Caco-2 (cell line): ENCODE results near the gene CFAP53. TPM values are rescaled to one million over a fixed set of nuclear protein-coding genes. Genes with fewer than 3 reads are reported as not detected.

Source experiments
- BruUV-seq: library from RNA; stranded (reverse); fragments of 400-500 nt; replicated peaks from 2 replicates; lab custom pipeline; 2021; lab: Mats Ljungman, UMichigan
- CTCF ChIA-PET: fragments of 300-600 bp; sonication (Branson Sonifier 250); formaldehyde crosslinking; loops from one replicate; lab custom pipeline; 2022; ENCODE audit warnings: antibody characterized with exemption; lab: Charles Lee
- POLR2A ChIA-PET: fragments of 300-600 bp; sonication (Branson Sonifier 250); formaldehyde crosslinking; loops from one replicate; lab custom pipeline; 2022; ENCODE audit warnings: antibody characterized with exemption; lab: Charles Lee
- DNase-seq, 2 experiments: peaks; one replicate each; pipeline versions ENCODE4 v3.0.0 to v3.0.0-alpha.2; 2020 to 2022
- H3K27me3 ChIP-seq: replicated peaks from 2 replicates; pipeline ENCODE4 v1.6.0; 2011; ENCODE audit warnings: low read length; ENCODE audit not compliant: control insufficient read depth, insufficient read depth
- H3K36me3 ChIP-seq: 2 replicates; pipeline ENCODE4 v1.5.1; 2011; ENCODE audit warnings: low read length; ENCODE audit not compliant: control insufficient read depth, insufficient read depth
- H3K4me1 ChIP-seq: fragments of 250-450 bp; sonication (Bioruptor Pico); 2 replicates; pipeline ENCODE4 v1.5.1; 2020; ENCODE audit warnings: mild to moderate bottlenecking
- H3K4me3 ChIP-seq: 2 replicates; pipeline ENCODE4 v1.5.1; 2011; ENCODE audit warnings: low read depth, mild to moderate bottlenecking, control low read depth, low read length
- H3K9me3 ChIP-seq: fragments of 250-450 bp; sonication (Bioruptor Pico); 2 replicates; pipeline ENCODE4 v1.5.1; 2020; ENCODE audit warnings: mild to moderate bottlenecking, moderate library complexity
- H3K27ac Mint-ChIP-seq: one replicate; pipeline ENCODE4 v1.8.0; 2022; ENCODE audit warnings: mixed read lengths; ENCODE audit not compliant: unreplicated experiment
- H3K27me3 Mint-ChIP-seq: one replicate; pipeline ENCODE4 v1.8.0; 2022; ENCODE audit warnings: mixed read lengths; ENCODE audit not compliant: insufficient read depth, unreplicated experiment
- H3K36me3 Mint-ChIP-seq: one replicate; pipeline ENCODE4 v1.8.0; 2022; ENCODE audit warnings: mild to moderate bottlenecking, mixed read lengths; ENCODE audit not compliant: insufficient read depth, unreplicated experiment
- H3K4me1 Mint-ChIP-seq: one replicate; pipeline ENCODE4 v1.8.0; 2022; ENCODE audit warnings: low read depth, mixed read lengths; ENCODE audit not compliant: unreplicated experiment
- H3K4me3 Mint-ChIP-seq: one replicate; pipeline ENCODE4 v1.8.0; 2022; ENCODE audit warnings: mild to moderate bottlenecking, moderate library complexity, mixed read lengths; ENCODE audit not compliant: unreplicated experiment
- H3K9me3 Mint-ChIP-seq: one replicate; pipeline ENCODE4 v1.8.0; 2022; ENCODE audit warnings: mixed read lengths; ENCODE audit not compliant: unreplicated experiment
- intact Hi-C: fragments of 100-400 bp; cut with micrococcal nuclease; formaldehyde crosslinking; loops from one replicate; pipeline ENCODE4 v1.10.0; 2022; ENCODE audit not compliant: unreplicated experiment
- total RNA-seq: library from RNA; stranded (reverse); gene quantifications from 2 replicates; pipeline ENCODE4 v1.2.3, GENCODE V29; 2022
- TF ChIP-seq, protein P1 (sequence below), 2 experiments: fragments of 200-600 bp in 1 of 2; IDR thresholded peaks; 1 replicate in 1 of 2; 2 replicates in 1 of 2; pipeline versions ENCODE4 v1.5.1 to v1.8.0; 2011 to 2022; ENCODE audit warnings: antibody characterized with exemption in 1 of 2, control low read depth in 1 of 2, inconsistent platforms in 1 of 2, low read depth in 1 of 2, low read length in 1 of 2, mild to moderate bottlenecking in 1 of 2, moderate library complexity in 1 of 2; ENCODE audit not compliant: insufficient read depth in 1 of 2, severe bottlenecking in 1 of 2, unreplicated experiment in 1 of 2

Gene CFAP53
- total RNA-seq, 1 experiment from 2014 or later = not detected

DNA sequence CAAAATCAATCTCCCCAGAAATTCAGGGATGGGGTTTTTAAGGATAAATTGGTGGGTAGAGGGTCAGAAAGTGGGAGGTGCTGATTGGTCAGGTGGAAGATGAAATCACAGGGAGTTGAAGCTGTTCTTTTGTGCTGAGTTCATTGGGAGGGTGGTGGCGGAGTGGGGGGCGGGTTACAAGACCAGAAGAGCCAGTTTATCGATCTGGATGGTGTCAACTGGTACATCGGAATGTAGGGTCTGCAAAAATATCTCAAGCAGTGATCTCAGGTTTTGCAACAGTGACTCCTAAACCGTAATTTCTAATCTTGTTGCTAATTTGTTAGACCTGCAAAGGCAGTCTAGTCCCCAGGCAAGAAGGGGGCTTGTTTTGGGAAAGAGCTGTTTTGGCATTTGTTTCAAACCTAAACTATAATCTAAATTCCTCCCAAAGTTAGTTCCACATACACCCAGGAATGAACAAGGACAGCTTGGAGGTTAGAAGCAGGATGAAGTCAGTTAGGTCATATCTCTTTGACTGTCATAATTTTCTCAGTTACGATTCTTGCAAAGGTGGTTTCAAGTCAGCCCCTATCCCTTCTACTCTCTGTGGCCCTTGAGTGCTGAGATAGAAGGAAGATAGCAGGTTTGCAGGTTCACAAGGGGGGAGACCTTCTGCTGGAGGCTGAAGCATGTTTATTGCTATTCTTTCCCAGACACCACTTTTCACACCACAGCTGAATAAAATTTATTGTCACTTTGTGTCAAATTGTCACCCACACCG lies 33.5 kb upstream of the CFAP53 start:
- no peaks in the 10 kb centered on the region for H3K9me3 ChIP-seq
- no peaks in the 10 kb centered on the region for H3K27me3 ChIP-seq
- peaks cover 3% of the 10 kb centered on the region for H3K27me3 Mint-ChIP-seq
- H3K36me3 Mint-ChIP-seq = no peaks in the 10 kb centered on the region
- H3K4me3 ChIP-seq = no peak overlapping the region
- no peaks in the 10 kb centered on the region for H3K4me1 ChIP-seq
- TF ChIP-seq, protein P1, sequence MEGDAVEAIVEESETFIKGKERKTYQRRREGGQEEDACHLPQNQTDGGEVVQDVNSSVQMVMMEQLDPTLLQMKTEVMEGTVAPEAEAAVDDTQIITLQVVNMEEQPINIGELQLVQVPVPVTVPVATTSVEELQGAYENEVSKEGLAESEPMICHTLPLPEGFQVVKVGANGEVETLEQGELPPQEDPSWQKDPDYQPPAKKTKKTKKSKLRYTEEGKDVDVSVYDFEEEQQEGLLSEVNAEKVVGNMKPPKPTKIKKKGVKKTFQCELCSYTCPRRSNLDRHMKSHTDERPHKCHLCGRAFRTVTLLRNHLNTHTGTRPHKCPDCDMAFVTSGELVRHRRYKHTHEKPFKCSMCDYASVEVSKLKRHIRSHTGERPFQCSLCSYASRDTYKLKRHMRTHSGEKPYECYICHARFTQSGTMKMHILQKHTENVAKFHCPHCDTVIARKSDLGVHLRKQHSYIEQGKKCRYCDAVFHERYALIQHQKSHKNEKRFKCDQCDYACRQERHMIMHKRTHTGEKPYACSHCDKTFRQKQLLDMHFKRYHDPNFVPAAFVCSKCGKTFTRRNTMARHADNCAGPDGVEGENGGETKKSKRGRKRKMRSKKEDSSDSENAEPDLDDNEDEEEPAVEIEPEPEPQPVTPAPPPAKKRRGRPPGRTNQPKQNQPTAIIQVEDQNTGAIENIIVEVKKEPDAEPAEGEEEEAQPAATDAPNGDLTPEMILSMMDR (IDR thresholded peaks at IDR 0.05; ENCODE audit: insufficient read depth in 1 of 2, low read depth in 1 of 2, low read length in 1 of 2, severe bottlenecking in 1 of 2, unreplicated experiment in 1 of 2) = no peak
- DNase-seq = no peak
- ChIA-PET POLR2A (no interaction called here), CTCF (interaction anchor here (0.7 kb wide), 1 partner anchor 35 kb away, joined by 3 read pairs; no protein-coding TSS in a partner anchor)
- H3K36me3 ChIP-seq = no peaks in the 10 kb centered on the region
- no peaks in the 10 kb centered on the region for H3K4me1 Mint-ChIP-seq
- intact Hi-C loops = no loop called here
- no peaks in the 10 kb centered on the region for H3K9me3 Mint-ChIP-seq
- no peak overlapping the region for H3K27ac Mint-ChIP-seq
- H3K4me3 Mint-ChIP-seq = no peak overlapping the region
- BruUV-seq = no TSS peak

DNA sequence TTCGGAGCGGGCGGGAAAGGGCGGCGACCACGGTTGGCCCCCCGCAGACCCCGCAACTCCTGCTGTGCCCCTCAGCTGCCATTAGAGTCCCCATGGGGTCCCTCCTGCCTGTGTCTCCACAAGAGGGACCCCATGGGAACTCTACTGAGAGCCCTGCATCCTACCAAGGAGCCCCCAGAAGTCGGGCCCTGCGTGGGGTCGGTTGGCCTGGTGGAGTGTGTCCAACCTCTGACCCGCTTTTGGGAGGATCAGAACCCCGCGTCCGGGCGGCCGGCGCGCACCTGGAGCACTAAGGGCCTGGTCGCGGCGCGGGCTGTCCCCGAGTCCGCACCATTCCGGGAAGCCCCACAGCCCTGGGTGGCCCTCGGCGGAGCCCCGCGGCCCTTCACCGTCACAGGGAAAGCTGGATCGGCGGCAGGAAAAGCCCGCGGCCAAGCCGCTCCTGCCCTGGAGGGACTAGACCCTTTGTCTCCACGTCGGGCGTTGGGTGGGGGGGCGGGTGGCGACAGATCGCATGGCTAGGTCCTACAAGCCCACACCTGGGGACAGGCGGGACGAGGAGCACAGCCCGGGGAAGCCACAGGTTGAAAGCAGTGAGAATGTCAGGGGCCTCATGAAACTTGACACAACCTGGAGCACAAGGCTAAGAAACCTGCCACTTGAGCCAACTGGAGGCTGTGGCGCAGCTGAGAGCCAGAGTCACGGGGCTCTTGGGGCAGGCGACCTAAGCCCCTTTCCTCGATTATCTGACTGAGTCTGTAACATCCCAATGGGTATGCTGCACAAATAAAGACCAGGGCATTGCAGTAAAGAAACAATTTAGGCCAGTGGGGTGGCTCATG lies 32.4 kb upstream of the CFAP53 start:
- intact Hi-C loops = no loop called here
- Mint-ChIP-seq H3K27me3 (peaks cover 3% of the 10 kb centered on the region), H3K4me3 (no peak overlapping the region), H3K36me3 (no peaks in the 10 kb centered on the region), H3K9me3 (no peaks in the 10 kb centered on the region), H3K4me1 (no peaks in the 10 kb centered on the region), H3K27ac (no peak overlapping the region)
- POLR2A ChIA-PET = no interaction called here
- H3K4me1 ChIP-seq = no peaks in the 10 kb centered on the region
- no peaks in the 10 kb centered on the region for H3K9me3 ChIP-seq
- DNase-seq = no peak
- H3K27me3 ChIP-seq = no peaks in the 10 kb centered on the region
- TF ChIP-seq, protein P1 (IDR thresholded peaks at IDR 0.05; ENCODE audit: insufficient read depth in 1 of 2, low read depth in 1 of 2, low read length in 1 of 2, severe bottlenecking in 1 of 2, unreplicated experiment in 1 of 2) = no peak
- no TSS peak for BruUV-seq
- no peak overlapping the region for H3K4me3 ChIP-seq
- H3K36me3 ChIP-seq = no peaks in the 10 kb centered on the region
- CTCF ChIA-PET = no interaction called here

DNA sequence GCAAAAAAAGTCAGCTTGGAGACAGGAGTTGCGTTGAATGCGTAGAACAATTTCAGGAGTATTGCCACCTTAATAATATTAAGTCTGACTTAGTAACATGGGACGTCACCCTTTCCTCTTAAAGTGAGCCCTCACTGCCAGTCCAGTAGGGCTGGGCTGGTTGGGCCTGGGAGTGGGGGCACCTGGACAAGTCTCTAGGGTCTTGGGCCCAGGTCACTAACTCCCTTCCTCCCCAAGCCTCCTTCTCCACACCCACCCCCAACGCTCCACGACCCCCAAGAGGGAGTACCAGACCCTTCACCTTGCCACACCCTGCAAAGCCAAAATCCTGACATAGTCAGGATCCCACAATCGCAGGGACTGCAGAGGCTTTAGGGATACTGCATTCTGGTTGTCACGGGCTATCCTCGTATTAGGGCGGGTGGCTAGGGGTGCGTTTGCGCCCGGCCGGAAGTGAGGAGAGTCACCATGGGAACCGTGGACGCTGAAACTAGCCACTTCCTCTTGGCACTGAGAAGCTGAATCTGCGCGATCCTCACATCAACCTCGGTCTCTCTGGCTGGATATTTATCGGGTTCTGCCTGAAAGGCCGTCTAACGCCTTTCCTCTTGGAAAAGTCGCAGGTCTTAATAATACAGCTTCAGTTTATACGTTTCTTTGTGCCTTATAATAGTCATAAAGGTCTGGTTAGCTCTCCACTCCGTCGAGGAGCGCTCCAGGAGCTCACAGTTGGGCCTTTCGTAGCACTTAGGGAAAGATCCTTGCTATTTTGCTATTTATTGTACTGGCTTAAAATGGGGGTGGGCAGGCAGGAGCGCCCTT lies 31.5 kb upstream of the CFAP53 start:
- no peaks in the 10 kb centered on the region for H3K4me1 ChIP-seq
- TF ChIP-seq, protein P1 (IDR thresholded peaks at IDR 0.05; ENCODE audit: insufficient read depth in 1 of 2, low read depth in 1 of 2, low read length in 1 of 2, severe bottlenecking in 1 of 2, unreplicated experiment in 1 of 2) = no peak
- intact Hi-C loops = no loop called here
- H3K4me3 ChIP-seq = no peak overlapping the region
- Mint-ChIP-seq H3K4me3 (no peak overlapping the region), H3K9me3 (no peaks in the 10 kb centered on the region), H3K27me3 (peaks cover 3% of the 10 kb centered on the region), H3K4me1 (no peaks in the 10 kb centered on the region), H3K27ac (no peak overlapping the region), H3K36me3 (no peaks in the 10 kb centered on the region)
- H3K27me3 ChIP-seq = no peaks in the 10 kb centered on the region
- no peaks in the 10 kb centered on the region for H3K36me3 ChIP-seq
- no peak for DNase-seq
- ChIA-PET CTCF (no interaction called here), POLR2A (no interaction called here)
- BruUV-seq = no TSS peak
- no peaks in the 10 kb centered on the region for H3K9me3 ChIP-seq
